Stimulated activated naive CD4-positive, alpha-beta T cell (primary cell): ENCODE data around the gene TMEM91.
"Not testable (repeated sequence)": the region's sequence is repeated elsewhere in the genome, so short reads cannot be mapped to it uniquely, and the experiment has no call there.

ENCODE experiments used
- DNase-seq, 6 experiments: peaks; one replicate each; lab custom pipeline; 2025; lab: John Stamatoyannopoulos, UW

The TMEM91 gene

DNA sequence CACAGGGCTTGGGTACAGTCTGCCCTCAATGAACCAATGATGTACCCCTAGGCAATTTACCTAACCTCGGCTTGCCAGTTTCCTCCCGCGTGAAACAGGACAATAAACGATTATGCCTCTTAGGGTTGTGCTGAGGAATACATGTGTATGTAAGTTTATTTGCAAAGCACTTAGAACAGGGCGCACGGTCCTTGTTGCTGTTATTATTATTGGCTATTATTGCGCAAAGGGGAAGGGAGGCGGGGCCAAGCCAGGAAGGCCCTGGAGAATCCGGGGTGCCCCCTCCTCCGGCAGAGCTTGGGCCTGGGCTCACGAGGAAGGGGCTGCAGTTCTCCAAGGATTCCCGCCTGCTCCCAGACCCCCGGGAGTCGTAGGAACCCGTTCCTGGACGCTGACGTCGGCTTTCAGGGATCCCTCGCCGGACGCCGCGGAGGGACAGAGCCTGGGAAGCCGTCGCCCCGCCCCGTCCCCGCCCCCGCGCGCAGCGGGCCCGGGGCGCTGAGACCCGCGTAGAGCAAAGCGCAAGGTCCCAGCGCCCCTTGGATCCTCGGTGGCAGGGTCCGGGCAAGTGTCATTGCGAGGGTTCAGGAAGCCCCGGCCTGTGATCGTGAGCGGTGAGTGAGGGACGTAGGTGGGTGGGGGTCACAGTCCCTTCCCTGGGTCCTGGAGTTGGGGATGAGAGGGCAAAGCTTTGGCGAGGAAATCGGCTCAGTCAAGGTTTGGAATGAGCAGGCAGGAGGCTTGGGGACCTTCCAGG, at the start of gene TMEM91:
Gene TMEM91, plus strand, starts transcription at position 293 of the 757 bp plus-strand sequence. CDS start 1,777 bp downstream, outside the sequence.
- peak in 2 of 6 experiments; percentile 16 to 17 for DNase-seq

DNA sequence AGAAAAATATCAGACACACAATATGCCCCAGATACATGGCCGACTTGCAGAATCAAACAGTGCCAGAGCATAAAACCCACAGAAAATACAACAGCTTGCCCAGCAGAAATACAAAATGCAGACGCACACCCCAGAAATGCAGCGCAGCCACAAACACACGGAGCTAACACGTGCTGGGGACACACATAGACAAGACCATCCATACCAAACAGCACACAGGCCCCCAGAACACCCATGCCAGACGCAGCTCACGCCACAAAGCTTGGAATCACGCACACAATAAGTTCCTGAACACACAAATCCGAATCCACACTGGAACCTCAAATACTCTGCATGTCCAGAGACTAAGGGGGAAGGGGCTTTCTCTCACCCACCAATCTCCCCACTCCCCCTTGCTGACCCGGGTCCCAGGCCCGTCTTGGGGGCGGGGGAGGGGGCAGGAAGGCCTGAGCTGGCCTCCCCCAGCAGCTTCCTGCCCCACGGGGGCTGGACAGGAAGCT, 49.2 kb upstream of the TMEM91 start:
- peak in 2 of 6 experiments; percentile 42 to 46 for DNase-seq

DNA sequence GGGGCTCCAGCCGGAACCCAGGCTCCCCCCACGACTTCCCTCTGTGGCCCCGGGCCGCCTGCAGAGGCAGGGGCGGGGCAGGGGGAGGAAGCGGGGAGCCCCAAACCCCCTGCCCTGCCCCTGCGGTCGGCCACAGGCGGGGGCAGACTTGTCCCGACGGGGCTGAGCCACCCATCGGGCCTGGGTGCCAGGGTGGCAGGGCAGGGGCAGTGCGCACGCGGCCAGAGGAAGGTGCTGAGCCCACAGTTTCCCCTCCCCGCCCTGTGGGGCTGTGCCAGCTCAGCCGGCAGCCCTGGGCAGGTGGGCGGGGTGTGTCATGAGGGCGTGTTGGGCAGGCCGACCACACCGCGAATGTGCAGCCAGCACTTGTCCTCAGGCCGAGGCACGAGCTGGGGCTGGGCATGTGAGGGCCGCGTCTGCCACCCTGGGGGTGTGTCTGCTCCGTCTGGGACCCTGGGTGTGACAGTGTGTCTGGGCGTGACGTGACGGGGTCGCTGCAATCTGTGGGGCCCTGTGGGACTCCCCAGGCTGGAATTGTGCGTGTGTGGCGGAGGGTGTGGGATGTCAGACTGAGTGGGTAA, 48.7 kb upstream of the TMEM91 start:
- DNase-seq, result peak; percentile 60 to 85 (median 70)

DNA sequence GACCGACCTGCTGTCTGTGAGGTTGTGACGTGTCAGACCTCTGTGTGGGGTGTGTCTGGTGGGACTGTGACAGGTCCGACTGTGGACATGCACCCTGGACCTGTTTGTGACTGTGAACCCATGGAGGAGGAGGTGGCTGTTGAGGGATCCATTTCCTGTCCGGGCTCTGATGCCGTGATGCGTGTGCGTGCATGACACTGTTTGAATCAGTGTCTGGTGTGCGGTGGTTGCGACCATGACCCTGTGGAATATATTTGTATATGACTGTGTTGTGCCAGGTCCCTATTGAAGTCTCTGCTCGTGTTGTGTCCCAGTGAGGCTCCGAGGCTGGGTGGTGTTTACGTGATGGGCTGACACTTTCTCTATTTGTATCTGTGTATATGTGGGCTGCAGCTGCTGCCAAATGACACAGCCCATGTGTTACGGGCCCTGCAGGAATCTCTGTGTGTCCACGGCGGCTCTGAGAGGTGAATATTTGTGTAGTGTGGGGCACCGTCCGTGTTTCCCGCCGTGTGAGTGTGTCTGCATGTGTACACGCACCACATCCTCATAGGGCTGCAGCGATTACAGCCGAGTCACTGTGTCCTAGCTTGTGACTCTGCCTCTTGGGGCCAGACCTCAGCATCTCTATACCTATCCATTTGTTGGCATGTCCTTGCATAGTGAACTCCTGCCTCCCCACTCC, 48.0 kb upstream of the TMEM91 start:
- peak in 3 of 6 experiments; percentile 52 to 71 (median 53) for DNase-seq

DNA sequence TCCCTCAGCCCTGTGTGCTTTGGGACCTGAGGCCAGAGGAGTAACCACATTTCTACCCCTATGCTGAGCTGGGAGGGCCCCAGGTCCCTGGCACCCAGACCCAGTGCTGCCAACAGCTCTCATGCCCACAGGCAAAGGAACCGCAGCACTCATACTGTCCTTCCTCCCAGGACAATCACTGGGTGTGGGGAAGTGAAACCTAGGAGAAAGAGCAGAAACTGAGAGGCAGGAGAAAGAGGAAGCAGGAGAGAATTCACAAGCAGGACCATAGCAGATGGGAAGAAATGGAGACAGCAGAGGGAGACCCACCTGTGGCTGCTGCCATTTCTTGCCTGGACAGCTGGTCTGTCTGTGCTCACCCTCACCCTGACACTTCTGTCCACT, 47.5 kb upstream of the TMEM91 start:
- DNase-seq, result no peak

DNA sequence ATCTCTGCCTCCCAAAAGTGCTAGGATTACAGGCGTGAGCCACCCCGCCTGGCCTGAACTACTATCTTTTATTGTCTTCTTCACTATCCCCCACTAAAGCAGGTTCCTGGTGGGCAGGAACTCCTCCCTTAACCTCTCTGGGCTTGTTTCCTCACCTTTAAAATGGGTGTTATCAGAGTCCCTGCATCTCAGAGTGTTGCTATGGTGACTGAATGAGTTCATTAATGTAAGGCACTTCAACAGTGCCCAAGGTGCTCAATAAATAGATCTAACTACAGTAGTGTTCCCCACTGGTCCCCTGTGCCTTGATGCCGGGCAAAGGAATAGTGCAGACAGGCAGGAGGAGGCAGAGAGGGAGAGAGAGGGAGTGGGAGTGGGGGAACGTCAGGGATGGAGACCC, 45.9 kb upstream of the TMEM91 start:
- DNase-seq, result no peak

DNA sequence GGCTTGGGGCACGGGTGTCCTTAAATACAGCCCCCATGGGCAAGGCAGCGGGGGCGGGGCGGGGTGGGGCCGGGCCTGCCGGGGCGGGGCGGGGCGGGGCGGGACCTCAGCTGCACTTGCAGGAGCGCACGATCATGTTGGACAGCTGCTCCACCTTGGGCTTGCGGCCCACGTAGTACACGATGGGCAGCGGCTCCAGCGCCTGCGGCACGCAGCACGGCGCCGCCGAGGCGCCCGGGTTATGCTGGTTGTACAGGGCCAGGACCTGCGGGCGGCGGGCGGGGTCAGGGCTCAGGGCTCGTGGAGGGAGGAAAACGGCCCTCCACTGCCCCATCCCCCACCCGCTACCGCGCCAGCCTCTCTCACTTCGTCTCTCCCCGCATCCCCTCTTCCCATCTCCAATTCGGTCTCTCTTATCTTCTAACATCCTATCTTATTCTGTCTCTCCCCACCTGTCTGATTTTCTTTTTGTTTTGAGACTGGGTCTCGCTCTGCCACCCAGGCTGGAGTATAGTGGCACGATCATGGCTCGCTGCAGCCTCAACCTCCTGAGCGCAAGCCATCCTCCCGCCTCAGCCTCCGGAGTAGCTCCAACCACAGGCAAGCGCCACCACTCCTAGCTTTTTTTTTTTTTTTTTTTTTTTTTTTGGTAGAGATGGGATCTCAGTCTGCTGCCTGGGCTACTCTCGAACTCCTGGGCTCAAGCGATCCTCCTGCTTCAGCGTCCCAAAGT, 45.2 kb upstream of the TMEM91 start:
- no peak for DNase-seq

DNA sequence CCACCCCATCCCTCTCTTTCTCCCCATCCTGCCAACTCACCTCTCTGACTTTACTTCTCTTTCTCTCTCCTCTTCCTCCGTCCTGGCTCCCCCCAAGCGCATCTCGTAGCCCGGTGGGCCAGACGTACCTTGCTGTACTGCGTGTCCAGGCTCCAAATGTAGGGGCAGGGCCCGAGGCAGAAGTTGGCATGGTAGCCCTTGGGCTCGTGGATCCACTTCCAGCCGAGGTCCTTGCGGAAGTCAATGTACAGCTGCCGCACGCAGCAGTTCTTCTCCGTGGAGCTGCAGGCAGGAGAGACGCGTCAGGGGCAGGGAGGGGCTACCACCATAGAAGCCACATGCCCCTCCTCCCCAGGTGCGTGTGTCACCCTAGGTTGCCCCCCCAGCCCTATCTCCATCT, 44.3 kb upstream of the TMEM91 start:
- DNase-seq, result no peak

DNA sequence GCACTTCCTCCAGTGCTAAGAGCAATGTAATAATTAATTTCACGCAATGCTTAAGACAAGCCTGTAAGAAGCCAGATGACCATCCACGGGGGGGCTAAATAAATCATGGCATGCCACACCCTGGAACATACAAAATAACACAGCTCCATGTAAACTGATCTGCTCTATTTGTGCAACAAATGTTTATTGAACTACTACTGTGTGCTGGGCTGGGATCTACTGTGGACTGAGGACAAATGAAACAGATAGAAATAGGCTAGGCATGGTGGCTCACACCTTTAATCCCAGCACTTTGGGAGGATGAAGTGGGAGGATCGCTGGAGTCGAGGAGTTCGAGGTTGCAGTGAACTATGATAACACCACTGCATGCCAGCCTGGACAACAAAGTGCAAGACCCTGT, 43.9 kb upstream of the TMEM91 start:
- no peak for DNase-seq

DNA sequence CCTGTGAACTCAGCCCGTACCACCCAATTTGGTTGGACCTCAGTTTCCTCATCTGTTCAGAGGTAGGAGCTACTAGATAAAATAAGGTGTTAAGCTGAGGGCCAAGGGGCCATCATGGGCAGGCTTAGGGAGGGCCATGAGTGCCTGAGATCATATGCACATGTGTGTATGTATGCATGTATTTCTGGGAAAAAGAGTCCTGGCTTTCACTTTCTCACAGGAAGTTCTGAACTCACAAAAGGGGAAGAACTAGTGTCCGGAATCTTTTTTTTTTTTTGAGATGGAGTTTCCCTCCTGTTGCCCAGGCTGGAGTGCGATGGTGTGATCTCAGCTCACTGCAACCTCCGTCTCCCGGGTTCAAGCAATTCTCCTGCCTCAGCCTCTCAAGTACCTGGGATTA, 41.5 kb upstream of the TMEM91 start:
- DNase-seq, result no peak

DNA sequence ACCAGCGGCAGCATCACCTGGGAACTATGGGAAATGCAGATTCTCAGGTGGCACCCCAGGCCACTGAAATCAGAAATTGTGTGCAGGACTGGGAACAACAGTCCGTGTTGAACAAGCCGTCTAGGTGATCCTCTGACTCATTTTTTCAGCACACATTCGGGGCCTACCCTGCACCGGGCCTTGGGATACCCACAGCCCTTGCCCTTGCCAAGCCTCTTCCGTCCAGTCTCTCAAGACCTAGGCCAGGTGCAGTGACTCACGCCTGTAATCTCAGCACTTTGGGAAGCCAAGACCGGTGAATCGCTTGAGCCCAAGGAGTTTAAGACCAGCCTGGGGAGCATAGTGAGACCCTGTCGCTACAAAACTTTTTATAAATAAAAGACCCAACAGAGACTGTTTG, 40.9 kb upstream of the TMEM91 start:
- no peak for DNase-seq

DNA sequence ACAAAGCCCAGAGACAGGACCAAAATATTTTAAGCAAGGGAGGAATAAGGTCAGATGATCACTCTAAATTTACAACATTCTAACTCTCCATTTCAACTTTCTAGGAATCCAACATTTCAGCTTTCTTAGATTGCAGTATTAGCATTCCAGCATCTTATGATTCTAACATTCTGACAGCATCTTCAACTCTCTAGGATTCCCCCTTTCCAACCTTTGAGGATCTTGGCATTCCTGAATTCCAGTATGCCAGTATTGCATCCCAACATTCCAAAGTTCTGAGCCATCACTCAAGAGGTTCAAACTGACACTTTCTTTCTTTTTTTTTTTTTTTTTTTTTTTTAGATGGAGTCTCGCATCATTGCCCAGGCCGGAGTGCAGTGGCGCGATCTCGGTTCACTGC, 36.4 kb upstream of the TMEM91 start:
- DNase-seq, result no peak

DNA sequence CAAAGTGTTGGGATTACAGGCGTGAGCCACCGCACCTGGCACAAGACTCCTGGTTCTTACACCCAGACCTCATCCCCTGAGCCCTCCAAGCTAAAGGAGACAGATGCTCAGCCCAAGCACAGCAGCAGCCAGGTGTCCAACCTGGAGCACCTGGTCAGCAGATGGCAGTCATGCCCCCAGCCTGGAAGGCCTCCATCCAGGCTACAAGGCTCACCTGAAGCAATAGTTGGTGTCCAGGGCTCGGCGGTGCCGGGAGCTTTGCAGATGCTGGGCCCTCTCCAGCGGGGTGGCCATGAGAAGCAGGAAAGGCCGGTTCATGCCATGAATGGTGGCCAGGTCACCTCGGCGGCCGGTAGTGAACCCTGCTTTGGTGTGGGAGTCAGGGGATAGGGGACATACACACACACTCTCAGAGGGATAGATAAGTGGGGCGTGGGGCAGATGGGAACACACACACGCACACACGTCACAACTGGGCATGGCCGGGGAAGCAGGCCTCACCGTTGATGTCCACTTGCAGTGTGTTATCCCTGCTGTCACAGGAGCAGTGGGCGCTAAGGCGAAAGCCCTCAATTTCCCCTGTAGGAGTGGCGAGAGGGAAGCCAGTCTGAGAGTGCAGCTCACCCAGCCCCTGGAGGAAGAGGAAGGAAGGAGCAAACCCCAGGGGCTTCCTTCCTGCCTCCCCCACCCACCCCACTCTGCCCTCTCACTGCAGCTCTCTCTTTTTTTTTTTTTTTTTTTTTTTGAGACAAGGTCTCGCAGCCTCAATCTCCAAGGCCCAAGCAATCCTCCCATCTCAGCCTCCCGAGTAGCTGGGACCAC, 34.5 kb upstream of the TMEM91 start:
- DNase-seq, result peak in 2 of 6 experiments; percentile 9 to 34

DNA sequence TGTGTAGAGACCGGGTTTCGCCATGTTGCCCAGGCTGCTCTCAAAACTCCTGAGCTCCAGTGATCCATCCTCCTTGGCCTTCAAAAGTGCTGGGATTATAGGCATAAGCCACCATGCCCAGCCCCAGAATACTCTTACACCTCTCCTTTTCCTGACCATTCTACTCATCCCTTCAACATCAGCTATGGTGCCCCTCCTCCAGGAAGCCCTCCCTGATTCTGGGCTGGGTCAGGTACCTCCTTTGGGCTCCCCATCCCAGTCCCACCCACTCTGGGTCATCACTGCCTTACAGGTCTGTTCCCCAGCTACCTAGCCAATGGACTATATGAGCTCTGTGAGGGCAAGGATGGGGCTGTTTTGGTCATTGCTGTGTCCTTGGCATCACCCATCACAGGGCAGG, 32.2 kb upstream of the TMEM91 start:
- no peak for DNase-seq

DNA sequence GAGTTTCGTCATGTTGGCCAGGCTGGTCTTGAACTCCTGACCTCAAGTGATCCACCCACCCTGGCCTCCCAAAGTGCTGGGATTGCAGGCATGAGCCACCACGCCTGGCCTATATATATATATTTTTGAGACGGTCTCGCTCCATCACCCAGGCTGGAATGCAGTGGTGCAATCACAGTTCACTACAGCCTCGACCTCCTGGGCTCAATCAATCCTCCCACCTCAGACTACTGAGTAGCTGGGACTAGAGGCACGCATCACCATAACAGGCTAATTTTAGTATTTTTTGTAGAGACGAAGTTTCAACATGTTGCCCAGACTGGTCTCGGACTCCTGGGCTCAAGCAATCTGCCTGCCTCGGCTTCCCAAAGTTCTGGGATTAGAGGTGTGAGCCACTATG, 29.4 kb upstream of the TMEM91 start:
- DNase-seq, result not testable (repeated sequence)

DNA sequence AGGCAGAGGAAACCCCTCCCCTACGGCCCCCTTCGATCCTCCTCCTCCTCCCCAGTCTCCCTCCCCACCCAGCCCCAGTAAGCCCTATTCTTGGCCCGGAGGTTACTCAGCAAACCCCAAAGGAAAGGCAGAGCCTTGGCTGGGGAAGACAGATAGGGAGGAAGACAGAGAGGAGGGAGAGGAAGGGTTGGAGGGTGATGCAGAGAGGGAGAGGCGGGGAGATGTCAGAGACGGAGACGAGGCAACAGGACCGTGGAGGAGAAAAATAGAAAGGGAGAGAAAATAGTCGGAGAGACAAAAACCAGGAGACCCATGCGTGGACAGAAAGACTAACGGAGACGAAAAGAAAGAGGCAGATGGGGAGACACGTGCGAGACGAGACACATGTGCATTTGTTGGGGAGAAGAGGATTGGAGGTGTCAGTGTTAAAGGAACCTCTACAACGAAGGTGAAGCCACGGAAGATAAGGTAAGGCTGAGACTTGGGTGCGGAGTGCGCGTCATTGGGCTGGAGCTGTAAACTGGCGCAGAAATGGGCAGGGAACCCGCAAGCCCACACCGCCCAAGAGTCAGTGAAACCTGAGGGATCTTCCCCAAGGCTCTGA, 25.5 kb upstream of the TMEM91 start:
- DNase-seq, result peak in 3 of 6 experiments; percentile 66 to 75 (median 69)

DNA sequence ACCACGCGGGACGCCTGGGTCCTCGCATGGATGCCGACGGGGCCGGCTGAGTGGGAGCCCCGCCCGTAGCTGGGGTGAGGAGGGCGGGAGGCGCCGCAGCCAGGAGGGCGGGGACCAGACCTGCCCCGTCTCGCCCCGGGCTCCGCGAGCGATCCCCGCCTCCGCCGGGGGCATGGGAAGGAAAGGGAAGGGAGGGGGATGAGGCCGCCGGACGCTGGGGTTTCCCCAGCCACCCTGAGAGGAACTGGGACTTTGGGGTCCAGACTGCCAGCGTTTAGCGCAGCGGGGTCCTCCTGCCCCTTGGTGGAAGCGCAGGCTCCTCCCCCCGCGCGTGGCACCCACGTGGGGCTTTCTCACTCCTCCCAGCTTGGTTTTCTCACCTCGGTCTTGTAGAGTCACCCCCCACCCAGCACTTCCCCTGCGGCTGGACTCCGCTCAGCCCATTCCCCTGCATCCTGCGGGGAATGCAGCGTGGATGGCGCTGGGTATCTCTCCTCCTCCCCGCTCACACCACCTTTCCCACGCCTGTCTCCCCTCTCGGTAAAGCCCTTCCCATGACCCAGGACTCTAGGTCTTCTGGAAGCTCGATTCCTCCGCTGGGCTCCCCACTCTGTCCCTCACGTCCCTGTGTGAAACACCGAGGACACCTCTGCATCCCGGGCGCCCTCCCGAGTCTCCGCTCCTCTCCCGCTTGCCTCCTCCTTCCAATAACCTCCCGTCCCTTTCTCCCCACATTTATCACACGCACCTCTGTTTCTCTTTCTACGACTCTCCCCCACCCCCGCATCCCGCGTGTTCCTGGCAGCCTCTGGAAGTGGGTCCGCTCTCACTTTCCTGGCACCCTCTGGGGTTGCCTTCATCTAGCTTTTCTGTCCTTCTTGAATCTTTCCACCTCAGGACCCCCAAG, 24.7 kb upstream of the TMEM91 start:
- DNase-seq, result peak; percentile 77 to 90 (median 84)

DNA sequence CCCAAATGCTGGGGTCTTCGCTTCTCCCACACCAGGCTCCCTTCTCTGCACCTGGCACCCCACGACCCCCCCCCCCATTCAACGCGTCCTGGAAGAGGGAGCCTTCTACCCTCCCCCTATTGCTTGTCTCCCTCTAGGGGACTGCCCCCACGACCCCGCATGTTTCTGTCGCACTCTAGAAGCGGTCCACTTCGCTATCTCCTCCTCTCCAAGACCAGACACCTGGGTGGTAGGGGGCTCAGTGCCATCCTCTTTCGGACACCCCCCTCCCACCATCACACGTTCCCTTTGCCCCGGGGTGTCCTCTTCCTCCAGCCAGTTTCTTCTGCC, 24.1 kb upstream of the TMEM91 start:
- no peak for DNase-seq

DNA sequence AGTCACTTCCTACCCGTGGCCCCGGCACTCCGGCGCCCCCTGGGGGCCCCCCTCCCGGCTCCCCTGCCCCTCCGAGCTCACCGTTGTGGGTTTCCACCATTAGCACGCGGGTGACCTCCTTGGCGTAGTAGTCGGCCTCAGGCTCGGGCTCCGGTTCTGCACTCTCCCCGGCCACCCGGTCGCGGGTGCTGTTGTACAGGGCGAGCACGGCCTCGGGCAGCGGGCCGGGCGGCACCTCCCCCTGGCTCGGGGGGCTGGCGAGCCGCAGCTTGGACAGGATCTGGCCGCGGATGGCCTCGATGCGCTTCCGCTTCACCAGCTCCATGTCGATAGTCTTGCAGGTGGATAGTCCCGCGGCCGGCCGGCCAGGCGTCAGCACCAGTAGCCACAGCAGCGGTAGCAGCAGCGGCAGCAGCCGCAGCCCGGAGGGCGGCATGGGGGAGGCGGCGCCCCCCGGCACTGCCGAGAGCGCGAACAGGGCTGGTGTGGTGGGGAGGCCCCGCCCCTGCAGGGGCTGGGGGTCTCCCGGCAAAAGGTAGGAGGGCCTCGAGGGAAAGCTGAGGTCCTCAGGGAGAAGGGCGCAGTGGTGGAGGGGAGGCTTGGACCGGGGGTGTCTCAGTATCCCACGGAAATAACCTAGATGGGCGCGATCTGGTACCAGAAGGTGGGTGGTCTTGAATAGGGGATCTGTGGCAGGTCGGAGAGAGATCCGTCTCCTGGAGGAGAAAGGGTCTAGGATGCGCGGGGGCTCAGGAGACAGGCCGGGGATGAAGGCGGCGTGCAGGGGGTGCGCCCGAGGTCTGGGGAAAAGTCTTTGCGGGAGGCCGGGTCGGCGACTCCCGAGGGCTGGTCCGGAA, 23.5 kb upstream of the TMEM91 start:
- peak; percentile 44 to 70 (median 64) for DNase-seq
